ENCODE measurements around the gene PPP3CB.

The PPP3CB gene

GRCh38 chr10:73495884-73496674 lies at the start of gene PPP3CB:
Gene PPP3CB, minus strand, starts transcription at chr10:73496024. Its CDS starts 135 bp downstream, at chr10:73495889.
- peak; percentile 89 for DNase-seq

GRCh38 chr10:73545357-73545756 lies 49.5 kb upstream of the PPP3CB start:
- DNase-seq = no peak

- no peak for DNase-seq
These were observed 41.9 kb upstream of the PPP3CB start for GRCh38 chr10:73537709-73538108.

- no peak for DNase-seq
These were observed 41.5 kb upstream of the PPP3CB start for GRCh38 chr10:73537288-73537687.

GRCh38 chr10:73534857-73535256 lies 39.0 kb upstream of the PPP3CB start:
- no peak for DNase-seq

- peak; percentile 26 for DNase-seq
These were observed 33.4 kb upstream of the PPP3CB start for GRCh38 chr10:73529089-73529832.

- no peak for DNase-seq
These were observed 26.4 kb upstream of the PPP3CB start for GRCh38 chr10:73522263-73522662.

- DNase-seq = no peak
These were observed 23.5 kb upstream of the PPP3CB start for GRCh38 chr10:73519336-73519735.

- no peak for DNase-seq
These were observed 21.5 kb upstream of the PPP3CB start for GRCh38 chr10:73517166-73517888.

GRCh38 chr10:73512207-73512743 lies 16.5 kb upstream of the PPP3CB start:
- no peak for DNase-seq

- DNase-seq = no peak
These were observed 13.9 kb upstream of the PPP3CB start for GRCh38 chr10:73509695-73510094.

GRCh38 chr10:73506491-73506890 lies 10.7 kb upstream of the PPP3CB start:
- no peak for DNase-seq

- no peak for DNase-seq
These were observed 10.2 kb upstream of the PPP3CB start for GRCh38 chr10:73506074-73506473.

- DNase-seq = no peak
These were observed 7.2 kb upstream of the PPP3CB start for GRCh38 chr10:73503037-73503436.

- DNase-seq = no peak
These were observed 5.8 kb upstream of the PPP3CB start for GRCh38 chr10:73501651-73502050.

GRCh38 chr10:73497623-73498022 lies 1.8 kb upstream of the PPP3CB start:
- no peak for DNase-seq

GRCh38 chr10:73495226-73495883 lies 469 bp downstream of the PPP3CB start:
- peak; percentile 83 for DNase-seq

- no peak for DNase-seq
These were observed 973 bp downstream of the PPP3CB start for GRCh38 chr10:73494877-73495225.

GRCh38 chr10:73494213-73494612 lies 1.6 kb downstream of the PPP3CB start:
- no peak for DNase-seq

- no peak for DNase-seq
These were observed 2.0 kb downstream of the PPP3CB start for GRCh38 chr10:73493781-73494180.

- DNase-seq = no peak
These were observed 9.2 kb downstream of the PPP3CB start for GRCh38 chr10:73486601-73487000.

GRCh38 chr10:73485320-73485719 lies 10.5 kb downstream of the PPP3CB start:
- DNase-seq = no peak

- no peak for DNase-seq
These were observed 15.7 kb downstream of the PPP3CB start for GRCh38 chr10:73480158-73480557.
